GM12878 (cell line): ENCODE data around the gene ATP6V1F.

Source experiments
- BACH1 ChIP-seq: fragments of 450-650 bp; IDR thresholded peaks from 2 replicates; pipeline ENCODE4 v1.6.1; 2017; ENCODE audit warnings: mild to moderate bottlenecking, borderline replicate concordance
- EZH2 ChIP-seq: IDR thresholded peaks from 2 replicates; pipeline ENCODE4 v1.6.1; 2012; ENCODE audit warnings: low read depth, mild to moderate bottlenecking, control low read depth, inconsistent platforms, low read length, borderline replicate concordance; ENCODE audit not compliant: control insufficient read depth
- MAX ChIP-seq: IDR thresholded peaks from 2 replicates; pipeline ENCODE4 v1.6.1; 2012; ENCODE audit warnings: low read depth, low read length, improper control_type of control experiment
- POLR2A ChIP-seq: IDR thresholded peaks from 2 replicates; pipeline ENCODE4 v1.6.1; 2011; ENCODE audit warnings: low read depth, mild to moderate bottlenecking, low read length
- RAD21 ChIP-seq: IDR thresholded peaks from 2 replicates; pipeline ENCODE4 v1.6.1; 2011; ENCODE audit warnings: mild to moderate bottlenecking, low read depth, low read length, moderate library complexity; ENCODE audit not compliant: insufficient read depth
- RCOR1 ChIP-seq: conservative IDR thresholded peaks from 2 replicates; pipeline ENCODE4 v1.6.1; 2012; ENCODE audit warnings: low read depth, low read length, improper control_type of control experiment
- ZBTB33 ChIP-seq: fragments of 450-650 bp; IDR thresholded peaks from 2 replicates; pipeline ENCODE4 v1.6.1; 2017; ENCODE audit warnings: mild to moderate bottlenecking
- TF ChIP-seq, protein P1 (sequence below): IDR thresholded peaks from 2 replicates; pipeline ENCODE4 v1.6.1; 2012; ENCODE audit warnings: low read length, inconsistent platforms
- TF ChIP-seq, protein P2 (sequence below), 3 experiments: IDR thresholded peaks in 2 of 3; conservative IDR thresholded peaks in 1 of 3; 2 replicates each; pipeline ENCODE4 v1.5.1; 2011; ENCODE audit warnings: low read depth in 3 of 3, low read length in 3 of 3, mild to moderate bottlenecking in 3 of 3, control low read depth in 2 of 3, moderate library complexity in 2 of 3, inconsistent platforms in 1 of 3, mixed read lengths in 1 of 3; ENCODE audit not compliant: control insufficient read depth in 2 of 3, insufficient read depth in 1 of 3; ENCODE audit errors: extremely low read depth in 1 of 3
- TF ChIP-seq, protein P3 (sequence below): IDR thresholded peaks from 2 replicates; pipeline ENCODE4 v1.6.1; 2011; ENCODE audit warnings: low read depth, mild to moderate bottlenecking, low read length, moderate library complexity, borderline replicate concordance; ENCODE audit errors: extremely low read depth

GRCh38 chr7:128906001-128906765 lies 43.5 kb downstream of the ATP6V1F start:
- TF ChIP-seq, protein P1, sequence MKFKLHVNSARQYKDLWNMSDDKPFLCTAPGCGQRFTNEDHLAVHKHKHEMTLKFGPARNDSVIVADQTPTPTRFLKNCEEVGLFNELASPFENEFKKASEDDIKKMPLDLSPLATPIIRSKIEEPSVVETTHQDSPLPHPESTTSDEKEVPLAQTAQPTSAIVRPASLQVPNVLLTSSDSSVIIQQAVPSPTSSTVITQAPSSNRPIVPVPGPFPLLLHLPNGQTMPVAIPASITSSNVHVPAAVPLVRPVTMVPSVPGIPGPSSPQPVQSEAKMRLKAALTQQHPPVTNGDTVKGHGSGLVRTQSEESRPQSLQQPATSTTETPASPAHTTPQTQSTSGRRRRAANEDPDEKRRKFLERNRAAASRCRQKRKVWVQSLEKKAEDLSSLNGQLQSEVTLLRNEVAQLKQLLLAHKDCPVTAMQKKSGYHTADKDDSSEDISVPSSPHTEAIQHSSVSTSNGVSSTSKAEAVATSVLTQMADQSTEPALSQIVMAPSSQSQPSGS = no peak
- TF ChIP-seq, protein P2, sequence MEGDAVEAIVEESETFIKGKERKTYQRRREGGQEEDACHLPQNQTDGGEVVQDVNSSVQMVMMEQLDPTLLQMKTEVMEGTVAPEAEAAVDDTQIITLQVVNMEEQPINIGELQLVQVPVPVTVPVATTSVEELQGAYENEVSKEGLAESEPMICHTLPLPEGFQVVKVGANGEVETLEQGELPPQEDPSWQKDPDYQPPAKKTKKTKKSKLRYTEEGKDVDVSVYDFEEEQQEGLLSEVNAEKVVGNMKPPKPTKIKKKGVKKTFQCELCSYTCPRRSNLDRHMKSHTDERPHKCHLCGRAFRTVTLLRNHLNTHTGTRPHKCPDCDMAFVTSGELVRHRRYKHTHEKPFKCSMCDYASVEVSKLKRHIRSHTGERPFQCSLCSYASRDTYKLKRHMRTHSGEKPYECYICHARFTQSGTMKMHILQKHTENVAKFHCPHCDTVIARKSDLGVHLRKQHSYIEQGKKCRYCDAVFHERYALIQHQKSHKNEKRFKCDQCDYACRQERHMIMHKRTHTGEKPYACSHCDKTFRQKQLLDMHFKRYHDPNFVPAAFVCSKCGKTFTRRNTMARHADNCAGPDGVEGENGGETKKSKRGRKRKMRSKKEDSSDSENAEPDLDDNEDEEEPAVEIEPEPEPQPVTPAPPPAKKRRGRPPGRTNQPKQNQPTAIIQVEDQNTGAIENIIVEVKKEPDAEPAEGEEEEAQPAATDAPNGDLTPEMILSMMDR (IDR thresholded peaks at IDR 0.05 in 2 of 3, conservative IDR thresholded peaks at IDR 0.05 in 1 of 3; ENCODE audit: control insufficient read depth in 2 of 3, extremely low read depth in 1 of 3, insufficient read depth in 1 of 3, low read depth in 3 of 3, low read length in 3 of 3) = no peak
- TF ChIP-seq MAX = no peak
- TF ChIP-seq ZBTB33 = no peak
- TF ChIP-seq RAD21 = no peak
- TF ChIP-seq POLR2A = no peak
- TF ChIP-seq, protein P3, sequence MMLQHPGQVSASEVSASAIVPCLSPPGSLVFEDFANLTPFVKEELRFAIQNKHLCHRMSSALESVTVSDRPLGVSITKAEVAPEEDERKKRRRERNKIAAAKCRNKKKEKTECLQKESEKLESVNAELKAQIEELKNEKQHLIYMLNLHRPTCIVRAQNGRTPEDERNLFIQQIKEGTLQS = no peak
- no peak for TF ChIP-seq BACH1
- TF ChIP-seq EZH2 = no peak
- TF ChIP-seq RCOR1 = no peak
